ENCODE results near the gene MAML3. TPM values are rescaled to one million over a fixed set of nuclear protein-coding genes. Genes with fewer than 3 reads are reported as not detected.

The MAML3 gene
- total RNA-seq, 2 experiments from 2014 or later: 2.0 to 2.4 TPM

DNA sequence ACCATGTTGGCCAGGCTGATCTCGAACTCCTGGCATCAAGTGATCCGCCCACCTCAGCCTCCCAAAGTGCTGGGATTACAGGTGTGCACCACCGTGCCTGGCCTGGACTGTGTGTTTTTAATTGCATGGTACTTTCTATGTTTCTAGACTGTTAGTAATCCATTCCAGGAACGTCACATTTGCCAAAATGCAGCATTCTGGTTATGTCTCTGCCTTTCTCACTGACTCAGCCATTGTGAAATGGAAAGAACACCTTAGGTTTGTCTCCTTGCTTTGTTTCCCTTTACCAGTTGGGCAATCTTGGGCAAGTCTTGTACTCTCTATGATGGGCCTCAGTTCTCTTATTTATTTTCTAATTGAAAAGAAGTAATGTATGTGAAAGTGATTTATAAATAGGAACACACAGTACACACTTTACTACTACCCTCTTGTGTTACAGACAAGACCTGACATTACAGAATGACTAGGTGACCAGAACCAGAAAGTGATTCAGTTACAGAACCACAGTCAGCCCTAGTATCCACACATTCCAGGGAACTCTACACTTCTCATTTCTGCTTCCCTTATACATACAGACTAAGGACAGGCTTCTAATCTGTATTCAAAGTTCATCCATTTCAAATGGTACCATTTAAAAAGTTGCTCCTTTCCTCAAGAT lies 301.2 kb downstream of the MAML3 start:
- CTCF ChIA-PET: no interaction called here
- ATAC-seq: no peak
- no peaks in the 10 kb centered on the region for H3K9me3 Mint-ChIP-seq
- H3K4me1 Mint-ChIP-seq (ENCODE audit: low read depth): peaks cover 9% of the 10 kb centered on the region
- intact Hi-C loops (cut with micrococcal nuclease): no loop called here
- no peaks in the 10 kb centered on the region for H3K36me3 Mint-ChIP-seq (ENCODE audit: low read depth)
- TF ChIP-seq, protein P1, sequence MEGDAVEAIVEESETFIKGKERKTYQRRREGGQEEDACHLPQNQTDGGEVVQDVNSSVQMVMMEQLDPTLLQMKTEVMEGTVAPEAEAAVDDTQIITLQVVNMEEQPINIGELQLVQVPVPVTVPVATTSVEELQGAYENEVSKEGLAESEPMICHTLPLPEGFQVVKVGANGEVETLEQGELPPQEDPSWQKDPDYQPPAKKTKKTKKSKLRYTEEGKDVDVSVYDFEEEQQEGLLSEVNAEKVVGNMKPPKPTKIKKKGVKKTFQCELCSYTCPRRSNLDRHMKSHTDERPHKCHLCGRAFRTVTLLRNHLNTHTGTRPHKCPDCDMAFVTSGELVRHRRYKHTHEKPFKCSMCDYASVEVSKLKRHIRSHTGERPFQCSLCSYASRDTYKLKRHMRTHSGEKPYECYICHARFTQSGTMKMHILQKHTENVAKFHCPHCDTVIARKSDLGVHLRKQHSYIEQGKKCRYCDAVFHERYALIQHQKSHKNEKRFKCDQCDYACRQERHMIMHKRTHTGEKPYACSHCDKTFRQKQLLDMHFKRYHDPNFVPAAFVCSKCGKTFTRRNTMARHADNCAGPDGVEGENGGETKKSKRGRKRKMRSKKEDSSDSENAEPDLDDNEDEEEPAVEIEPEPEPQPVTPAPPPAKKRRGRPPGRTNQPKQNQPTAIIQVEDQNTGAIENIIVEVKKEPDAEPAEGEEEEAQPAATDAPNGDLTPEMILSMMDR (IDR thresholded peaks at IDR 0.05): no peak
- H3K4me3 Mint-ChIP-seq: no peak overlapping the region
- peaks cover 6% of the 10 kb centered on the region for H3K27me3 Mint-ChIP-seq
- no peak for DNase-seq
- POLR2A ChIA-PET: no interaction called here
- H3K27ac Mint-ChIP-seq: no peak overlapping the region

DNA sequence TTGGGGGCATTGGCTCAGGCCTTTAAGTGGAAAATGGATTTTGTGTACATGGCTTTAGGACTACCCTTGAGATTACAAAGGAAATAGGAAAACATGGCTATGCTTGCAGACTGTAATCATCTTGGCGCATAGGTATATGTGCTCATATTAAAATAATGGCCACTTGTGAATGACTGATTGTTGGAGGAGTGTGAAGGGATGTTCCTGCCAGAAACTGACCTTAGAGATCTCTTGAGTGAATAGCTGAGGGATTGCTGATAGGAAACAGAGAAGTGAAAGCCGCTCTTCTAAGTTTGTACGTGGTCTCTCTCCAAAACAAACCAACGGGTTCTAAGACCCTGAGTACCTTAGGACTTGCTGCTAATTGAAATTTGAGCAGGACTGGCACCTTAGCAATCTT lies 302.3 kb downstream of the MAML3 start:
- Mint-ChIP-seq H3K27me3 (peaks cover 5% of the 10 kb centered on the region), H3K4me3 (no peak overlapping the region), H3K27ac (no peak overlapping the region), H3K36me3 (ENCODE audit: low read depth) (no peaks in the 10 kb centered on the region), H3K9me3 (no peaks in the 10 kb centered on the region), H3K4me1 (ENCODE audit: low read depth) (peaks cover 3% of the 10 kb centered on the region)
- POLR2A ChIA-PET: no interaction called here
- no peak for ATAC-seq
- CTCF ChIA-PET: no interaction called here
- TF ChIP-seq, protein P1 (IDR thresholded peaks at IDR 0.05): no peak
- DNase-seq: no peak
- intact Hi-C loops (cut with micrococcal nuclease): no loop called here

DNA sequence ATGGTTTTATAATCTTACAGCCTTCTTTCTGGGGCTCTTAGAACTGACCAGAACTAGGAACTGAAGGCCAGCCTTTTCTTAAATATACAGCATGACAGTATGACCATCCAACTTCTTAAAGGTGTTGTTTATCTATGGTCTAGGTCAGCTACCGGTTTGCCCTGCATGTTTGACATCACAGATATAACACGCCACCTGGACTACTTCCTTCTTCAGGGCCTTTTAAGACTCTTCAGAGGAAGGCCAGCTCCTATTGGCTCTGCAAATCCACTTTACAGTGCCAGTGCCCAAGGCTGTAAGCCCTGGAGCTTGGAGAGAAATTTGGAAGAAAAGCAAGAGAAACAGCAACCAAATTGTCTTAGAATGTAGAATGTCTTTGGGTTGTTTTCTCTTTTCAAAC lies 302.9 kb downstream of the MAML3 start:
- ATAC-seq (no peak), DNase-seq (no peak)
- Mint-ChIP-seq H3K36me3 (ENCODE audit: low read depth) (no peaks in the 10 kb centered on the region), H3K4me1 (ENCODE audit: low read depth) (peaks cover 3% of the 10 kb centered on the region), H3K9me3 (no peaks in the 10 kb centered on the region), H3K4me3 (no peak overlapping the region), H3K27me3 (peaks cover under 1% of the 10 kb centered on the region), H3K27ac (no peak overlapping the region)
- TF ChIP-seq, protein P1 (IDR thresholded peaks at IDR 0.05): no peak
- ChIA-PET CTCF (no interaction called here), POLR2A (no interaction called here)
- intact Hi-C loops (cut with micrococcal nuclease): no loop called here

DNA sequence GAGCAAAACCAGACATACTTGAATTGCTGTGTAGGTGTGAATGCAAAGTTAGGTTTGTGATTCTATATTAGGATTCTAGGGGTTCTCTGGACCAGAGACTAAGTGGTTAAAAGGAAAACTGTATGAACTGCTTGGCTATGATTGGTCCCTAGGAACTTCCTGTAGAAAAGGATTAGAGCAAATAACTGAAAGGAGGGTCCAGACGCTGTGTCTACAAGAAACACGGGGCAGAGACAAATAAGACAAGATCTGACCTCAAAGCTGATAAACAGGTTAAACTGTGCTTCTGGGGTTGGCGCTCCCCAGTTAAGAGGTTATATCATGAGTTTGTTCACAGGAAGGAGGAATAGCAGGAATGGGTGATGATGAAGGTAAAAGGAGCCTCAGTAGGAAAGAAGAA lies 304.8 kb downstream of the MAML3 start:
- POLR2A ChIA-PET: no interaction called here
- peaks cover 3% of the 10 kb centered on the region for H3K4me1 Mint-ChIP-seq (ENCODE audit: low read depth)
- H3K27ac Mint-ChIP-seq: no peak overlapping the region
- ATAC-seq (no peak), DNase-seq (no peak)
- no peaks in the 10 kb centered on the region for H3K9me3 Mint-ChIP-seq
- no peaks in the 10 kb centered on the region for H3K27me3 Mint-ChIP-seq
- no peak overlapping the region for H3K4me3 Mint-ChIP-seq
- CTCF ChIA-PET: no interaction called here
- no peaks in the 10 kb centered on the region for H3K36me3 Mint-ChIP-seq (ENCODE audit: low read depth)
- TF ChIP-seq, protein P1 (IDR thresholded peaks at IDR 0.05): no peak
- intact Hi-C loops (cut with micrococcal nuclease): no loop called here

DNA sequence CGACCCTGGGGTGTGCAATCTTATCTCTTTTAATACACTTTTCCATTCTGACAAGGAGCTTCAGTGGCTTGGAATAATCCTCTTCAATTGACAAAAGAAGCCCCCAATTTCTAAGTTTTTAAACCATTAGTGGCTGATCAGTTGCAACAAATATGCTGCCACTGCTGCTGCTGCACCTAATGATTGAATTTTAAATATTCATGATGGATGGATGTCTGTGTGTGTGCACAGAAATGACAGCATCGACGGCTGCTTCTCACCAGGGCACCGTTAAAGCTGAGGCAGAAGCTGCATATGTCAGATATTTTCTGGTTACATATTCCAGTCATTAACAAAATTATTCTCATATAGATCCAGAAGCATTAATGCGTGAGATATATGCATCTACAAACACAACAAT lies 306.0 kb downstream of the MAML3 start:
- intact Hi-C loops (cut with micrococcal nuclease): no loop called here
- ATAC-seq (no peak), DNase-seq (no peak)
- TF ChIP-seq, protein P1 (IDR thresholded peaks at IDR 0.05): no peak
- POLR2A ChIA-PET: interaction anchor here (1.1 kb wide), 1 partner anchor 98 kb away, joined by 3 read pairs; no protein-coding TSS in a partner anchor
- Mint-ChIP-seq H3K9me3 (no peaks in the 10 kb centered on the region), H3K27ac (no peak overlapping the region), H3K36me3 (ENCODE audit: low read depth) (no peaks in the 10 kb centered on the region), H3K4me3 (no peak overlapping the region), H3K27me3 (no peaks in the 10 kb centered on the region), H3K4me1 (ENCODE audit: low read depth) (peaks cover 3% of the 10 kb centered on the region)
- CTCF ChIA-PET: interaction anchor here (1.0 to 1.2 kb wide), 2 partner anchors 9 to 98 kb away, joined by 3 read pairs; no protein-coding TSS in a partner anchor

All from activated CD8-positive, alpha-beta T cell treated with anti-CD3 and anti-CD28 coated beads for 36 hours (primary cell).